ENCODE data around the gene TBPL1. TPM values are rescaled to one million over a fixed set of nuclear protein-coding genes. Genes with fewer than 3 reads are reported as not detected.

Gene TBPL1
- total RNA-seq, 2 donors from 2014 or later = 27.7 to 30.8 TPM

GRCh38 chr6:134007077-134007476 lies 54.1 kb downstream of the TBPL1 start:
- DNase-seq (ENCODE audit: low spot score) = peak; percentile 71
- H3K27ac ChIP-seq = peak overlapping the region; percentile 66 to 67
- intact Hi-C loops (cut with DNase I) = no loop called here
- no peak for TF ChIP-seq POLR2AphosphoS5 (IDR thresholded peaks at IDR 0.05)
- TF ChIP-seq CTCF (IDR thresholded peaks at IDR 0.05) = no peak
- no peak for TF ChIP-seq POLR2A (IDR thresholded peaks at IDR 0.05)
- no peak overlapping the region for H3K4me3 ChIP-seq
- WGBS = 19% methylated on average over 3 of the region's 4 CpGs
- H3K36me3 ChIP-seq = no peaks in the 10 kb centered on the region
- H3K27me3 ChIP-seq (replicated peaks; ENCODE audit: insufficient read depth) = no peaks in the 10 kb centered on the region
- no peaks in the 10 kb centered on the region for H3K9me3 ChIP-seq
- H3K4me1 ChIP-seq (replicated peaks) = peaks cover 13% of the 10 kb centered on the region

- no peak for DNase-seq (ENCODE audit: low spot score)
- H3K4me3 ChIP-seq = no peak overlapping the region
- H3K27me3 ChIP-seq (replicated peaks; ENCODE audit: insufficient read depth) = no peaks in the 10 kb centered on the region
- H3K27ac ChIP-seq = peak overlapping the region; percentile 52 to 67
- H3K9me3 ChIP-seq = no peaks in the 10 kb centered on the region
- TF ChIP-seq POLR2A (IDR thresholded peaks at IDR 0.05) (no peak), CTCF (IDR thresholded peaks at IDR 0.05) (no peak), POLR2AphosphoS5 (IDR thresholded peaks at IDR 0.05) (no peak)
- no peaks in the 10 kb centered on the region for H3K36me3 ChIP-seq
- intact Hi-C loops (cut with DNase I) = no loop called here
- H3K4me1 ChIP-seq (replicated peaks) = peaks cover 11% of the 10 kb centered on the region
Observed at GRCh38 chr6:134009876-134010275, 56.9 kb downstream of the TBPL1 start.

GRCh38 chr6:134010400-134010799 lies 57.4 kb downstream of the TBPL1 start:
- Histone ChIP-seq H3K9me3 (no peaks in the 10 kb centered on the region), H3K36me3 (no peaks in the 10 kb centered on the region), H3K4me1 (replicated peaks) (peaks cover 12% of the 10 kb centered on the region), H3K27ac (peak overlapping the region; percentile 51 to 52), H3K4me3 (no peak overlapping the region), H3K27me3 (replicated peaks; ENCODE audit: insufficient read depth) (no peaks in the 10 kb centered on the region)
- intact Hi-C loops (cut with DNase I) = no loop called here
- TF ChIP-seq POLR2A (IDR thresholded peaks at IDR 0.05) (no peak), CTCF (IDR thresholded peaks at IDR 0.05) (no peak), POLR2AphosphoS5 (IDR thresholded peaks at IDR 0.05) (no peak)
- 94% methylated on average over 8 of the region's 8 CpGs for WGBS
- DNase-seq (ENCODE audit: low spot score) = no peak

GRCh38 chr6:134010974-134011373 lies 58.0 kb downstream of the TBPL1 start:
- 90% methylated on average over 2 of the region's 2 CpGs for WGBS
- no peak for DNase-seq (ENCODE audit: low spot score)

More at GRCh38 chr6:134010974-134011373, 58.0 kb downstream of the TBPL1 start:
- TF ChIP-seq CTCF (IDR thresholded peaks at IDR 0.05) (no peak), POLR2A (IDR thresholded peaks at IDR 0.05) (no peak), POLR2AphosphoS5 (IDR thresholded peaks at IDR 0.05) (no peak)
- Histone ChIP-seq H3K4me1 (replicated peaks) (peaks cover 12% of the 10 kb centered on the region), H3K4me3 (no peak overlapping the region), H3K27ac (peak overlapping the region; percentile 51 to 52), H3K36me3 (no peaks in the 10 kb centered on the region), H3K27me3 (replicated peaks; ENCODE audit: insufficient read depth) (no peaks in the 10 kb centered on the region), H3K9me3 (no peaks in the 10 kb centered on the region)
- intact Hi-C loops (cut with DNase I) = no loop called here

Measured in prostate gland (tissue), 2 donors.